ENCODE data around the gene AUNIP. TPM values are rescaled to one million over a fixed set of nuclear protein-coding genes. Genes with fewer than 3 reads are reported as not detected.
A peak's percentile ranks its signal among the peaks of the same experiment; 100 is the strongest.

AUNIP gene
- total and polyA plus RNA-seq, 10 donors: 0.07 to 1.3 (median 0.61) TPM; not detected in 3

DNA sequence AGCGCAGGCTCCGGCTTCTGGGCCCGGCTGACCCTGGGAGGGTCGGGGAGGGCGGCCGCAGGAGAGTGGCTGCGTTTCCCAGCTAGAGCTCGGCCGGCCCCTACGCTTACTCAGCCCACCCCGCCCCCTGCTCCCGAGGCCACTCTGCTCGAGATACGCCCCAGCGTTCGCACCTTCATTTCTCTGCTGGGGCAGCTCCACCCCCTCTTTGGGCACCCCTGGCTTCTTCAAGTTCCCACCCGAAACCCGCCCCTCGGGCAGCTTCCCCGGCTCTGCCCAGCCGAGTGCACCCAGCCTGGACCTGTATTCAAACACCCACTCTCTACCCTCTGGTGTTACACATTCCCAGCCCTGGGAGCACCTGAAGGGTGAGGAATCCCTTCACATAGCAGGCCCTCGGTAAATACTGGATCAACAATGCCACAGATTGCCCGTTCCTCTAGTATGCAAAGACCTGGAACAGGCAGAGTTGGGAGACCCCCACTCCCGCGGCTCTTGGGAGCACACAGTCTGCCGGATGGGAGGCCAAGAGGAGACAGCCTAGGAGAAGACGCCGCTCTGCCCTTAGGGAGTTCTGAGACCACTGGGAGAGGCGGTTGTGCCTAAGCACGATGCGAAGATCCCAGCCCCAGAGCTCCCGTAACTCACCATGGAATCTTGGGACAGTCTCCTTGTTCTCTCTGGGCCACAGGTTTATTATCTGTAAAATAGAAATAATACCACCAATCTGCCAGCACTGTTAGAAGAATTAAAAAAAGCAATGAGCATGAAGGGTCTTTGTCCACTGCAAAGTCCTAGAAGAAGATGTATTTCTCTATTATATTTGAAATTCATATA, 16.8 kb upstream of the AUNIP start:
- 26 to 50% (median 32%) methylated on average over 20 to 32 of the region's 32 CpGs for WGBS, 5 donors
- Histone ChIP-seq H3K4me1 (peaks cover 29 to 78% (median 57%) of the 10 kb centered on the region in 6 donors), H3K9me3 (no peaks in the 10 kb centered on the region), H3K27ac (peak overlapping the region; percentile 63 to 87 (median 84)), H3K27me3 (replicated peaks in 1 of 7) (no peaks in the 10 kb centered on the region), H3K4me3 (peak overlapping the region; percentile 44 to 85 (median 59)), H3K36me3 (no peaks in the 10 kb centered on the region)
- DNase-seq: peak; percentile 65
- intact Hi-C loops (cut with DNase I; ENCODE audit: low total_unique reads): loop anchor here (10.0 kb wide), 1 partner anchor 51 kb away; no protein-coding TSS in a partner anchor
- peak in 1 of 3 donors; percentile 0 for TF ChIP-seq POLR2A (IDR thresholded peaks at IDR 0.05)
- TF ChIP-seq, protein P1, sequence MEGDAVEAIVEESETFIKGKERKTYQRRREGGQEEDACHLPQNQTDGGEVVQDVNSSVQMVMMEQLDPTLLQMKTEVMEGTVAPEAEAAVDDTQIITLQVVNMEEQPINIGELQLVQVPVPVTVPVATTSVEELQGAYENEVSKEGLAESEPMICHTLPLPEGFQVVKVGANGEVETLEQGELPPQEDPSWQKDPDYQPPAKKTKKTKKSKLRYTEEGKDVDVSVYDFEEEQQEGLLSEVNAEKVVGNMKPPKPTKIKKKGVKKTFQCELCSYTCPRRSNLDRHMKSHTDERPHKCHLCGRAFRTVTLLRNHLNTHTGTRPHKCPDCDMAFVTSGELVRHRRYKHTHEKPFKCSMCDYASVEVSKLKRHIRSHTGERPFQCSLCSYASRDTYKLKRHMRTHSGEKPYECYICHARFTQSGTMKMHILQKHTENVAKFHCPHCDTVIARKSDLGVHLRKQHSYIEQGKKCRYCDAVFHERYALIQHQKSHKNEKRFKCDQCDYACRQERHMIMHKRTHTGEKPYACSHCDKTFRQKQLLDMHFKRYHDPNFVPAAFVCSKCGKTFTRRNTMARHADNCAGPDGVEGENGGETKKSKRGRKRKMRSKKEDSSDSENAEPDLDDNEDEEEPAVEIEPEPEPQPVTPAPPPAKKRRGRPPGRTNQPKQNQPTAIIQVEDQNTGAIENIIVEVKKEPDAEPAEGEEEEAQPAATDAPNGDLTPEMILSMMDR (IDR thresholded peaks at IDR 0.05 in 8 of 11, conservative IDR thresholded peaks at IDR 0.05 in 3 of 11): no peak

DNA sequence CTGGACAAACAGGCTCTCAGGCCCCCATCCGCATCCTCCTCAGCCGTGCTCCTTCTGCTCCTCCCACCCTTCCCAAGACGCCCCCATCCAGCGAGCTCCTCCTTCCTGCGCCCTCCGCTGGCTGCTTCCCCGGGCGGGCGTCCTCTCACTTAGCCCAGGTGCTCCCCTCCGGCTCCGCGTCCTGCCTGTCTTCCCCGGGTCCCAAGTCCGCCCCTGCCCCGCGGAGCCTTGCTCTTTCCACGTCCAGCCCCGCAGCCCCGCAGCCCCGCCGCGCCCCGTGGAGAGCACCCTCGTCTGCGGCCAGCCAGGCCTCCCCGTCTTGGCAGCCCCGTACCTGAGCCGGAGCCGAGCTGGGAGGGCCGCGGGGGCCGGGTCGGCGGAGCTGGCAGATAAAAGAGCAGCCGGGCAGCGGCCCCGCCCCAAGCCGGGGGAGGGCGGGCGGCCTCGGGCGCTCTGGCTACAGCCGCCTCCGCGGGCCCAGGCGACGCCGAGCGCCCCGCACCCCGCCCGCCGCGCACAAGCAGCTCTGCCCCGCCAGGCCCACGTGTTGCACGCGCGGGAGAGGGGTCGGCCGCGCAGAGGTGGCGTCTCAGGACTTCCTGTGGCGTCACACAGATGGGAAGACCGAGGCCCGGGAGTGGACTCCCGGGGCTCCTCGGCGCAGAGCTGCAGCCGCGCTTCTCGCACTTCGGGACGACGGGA, 16.0 kb upstream of the AUNIP start, which contains the start of gene PAQR7:
Gene PAQR7 (minus strand): TSS at position 555 of the 702 bp plus-strand sequence. CDS start 11,869 bp downstream, outside the sequence.
- peak; percentile 93 for DNase-seq
- Histone ChIP-seq H3K27me3 (replicated peaks in 1 of 7) (no peaks in the 10 kb centered on the region), H3K4me3 (peak within 1 kb of the TSS; percentile 44 to 85 (median 59)), H3K9me3 (no peaks in the 10 kb centered on the region), H3K4me1 (peaks cover 32 to 79% (median 64%) of the 10 kb centered on the region in 6 donors), H3K27ac (peak within 1 kb of the TSS; percentile 63 to 87 (median 84)), H3K36me3 (peaks cover 0 to under 1% (median 0%) of the 10 kb centered on the region in 6 donors)
- intact Hi-C loops (cut with DNase I; ENCODE audit: low total_unique reads): loop anchor here (10.0 kb wide), 1 partner anchor 51 kb away; no protein-coding TSS in a partner anchor
- WGBS, 5 donors: 0 to 2% (median 1%) methylated on average over 52 to 75 of the region's 75 CpGs
- TF ChIP-seq, protein P1 (IDR thresholded peaks at IDR 0.05 in 8 of 11, conservative IDR thresholded peaks at IDR 0.05 in 3 of 11): peak in 1 of 11 experiments; percentile 17
- peak in 1 of 3 donors; percentile 11 for TF ChIP-seq POLR2A (IDR thresholded peaks at IDR 0.05)
- peak; percentile 60 to 82 (median 82) for TF ChIP-seq POLR2AphosphoS5 (IDR thresholded peaks at IDR 0.05)

DNA sequence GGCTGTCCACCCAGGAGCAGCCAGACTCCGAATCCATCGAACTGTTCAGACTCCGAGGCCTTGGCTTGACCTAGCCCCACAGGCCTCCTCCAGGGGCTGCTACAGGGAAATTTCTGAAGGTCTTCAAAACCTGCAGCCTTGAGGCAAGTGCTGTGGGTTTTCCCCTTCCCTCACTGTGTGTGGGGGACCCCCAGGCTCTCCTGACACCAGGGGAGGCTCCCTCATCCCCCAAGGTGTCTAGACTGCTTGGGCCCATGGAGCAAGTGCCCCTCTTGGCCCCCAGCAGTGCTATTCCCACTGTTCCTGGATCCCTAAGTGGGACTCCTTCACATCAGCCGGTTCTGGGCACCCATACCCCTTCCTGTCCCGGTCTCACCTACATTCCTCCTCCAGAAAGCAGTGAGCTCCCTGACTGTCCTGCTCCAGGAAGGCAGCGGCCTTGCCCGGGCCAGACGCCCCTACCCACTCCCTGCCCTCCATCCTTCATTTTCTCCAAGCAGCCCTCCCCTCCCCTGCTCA, 15.4 kb upstream of the AUNIP start:
- WGBS, 5 donors: 9 to 35% (median 25%) methylated on average over 5 to 8 of the region's 8 CpGs
- no peak for TF ChIP-seq POLR2A (IDR thresholded peaks at IDR 0.05)
- TF ChIP-seq, protein P1 (IDR thresholded peaks at IDR 0.05 in 8 of 11, conservative IDR thresholded peaks at IDR 0.05 in 3 of 11): no peak
- no peak for TF ChIP-seq POLR2AphosphoS5 (IDR thresholded peaks at IDR 0.05)
- H3K9me3 ChIP-seq: no peaks in the 10 kb centered on the region
- H3K36me3 ChIP-seq: peaks cover 0 to 7% (median 0%) of the 10 kb centered on the region in 6 donors
- peak overlapping the region in 7 of 8 donors; percentile 80 to 87 (median 84) for H3K27ac ChIP-seq
- intact Hi-C loops (cut with DNase I; ENCODE audit: low total_unique reads): loop anchor here (10.0 kb wide), 1 partner anchor 50 kb away; no protein-coding TSS in a partner anchor
- H3K27me3 ChIP-seq (replicated peaks in 1 of 7): no peaks in the 10 kb centered on the region
- no peak for DNase-seq
- peaks cover 32 to 79% (median 67%) of the 10 kb centered on the region in 6 donors for H3K4me1 ChIP-seq
- peak overlapping the region; percentile 44 to 85 (median 59) for H3K4me3 ChIP-seq
